ENCODE data around the gene MKX. TPM values are rescaled to one million over a fixed set of nuclear protein-coding genes. Genes with fewer than 3 reads are reported as not detected.
A peak's percentile ranks its signal among the peaks of the same experiment; 100 is the strongest.

MKX gene
- total and polyA plus RNA-seq, 2 experiments from 2014 or later, result 0.10 to 0.90 TPM

- H3K27me3 ChIP-seq, result peaks cover 12% of the 10 kb centered on the region
- no peak overlapping the region for H3K4me3 ChIP-seq
- no peaks in the 10 kb centered on the region for H3K79me2 ChIP-seq
- no peaks in the 10 kb centered on the region for H3K4me1 ChIP-seq (ENCODE audit: insufficient read depth)
- no peak for TF ChIP-seq EZH2phosphoT487 (IDR thresholded peaks at IDR 0.05; ENCODE audit: low read depth, severe bottlenecking, unreplicated experiment)
- TF ChIP-seq, protein P1, sequence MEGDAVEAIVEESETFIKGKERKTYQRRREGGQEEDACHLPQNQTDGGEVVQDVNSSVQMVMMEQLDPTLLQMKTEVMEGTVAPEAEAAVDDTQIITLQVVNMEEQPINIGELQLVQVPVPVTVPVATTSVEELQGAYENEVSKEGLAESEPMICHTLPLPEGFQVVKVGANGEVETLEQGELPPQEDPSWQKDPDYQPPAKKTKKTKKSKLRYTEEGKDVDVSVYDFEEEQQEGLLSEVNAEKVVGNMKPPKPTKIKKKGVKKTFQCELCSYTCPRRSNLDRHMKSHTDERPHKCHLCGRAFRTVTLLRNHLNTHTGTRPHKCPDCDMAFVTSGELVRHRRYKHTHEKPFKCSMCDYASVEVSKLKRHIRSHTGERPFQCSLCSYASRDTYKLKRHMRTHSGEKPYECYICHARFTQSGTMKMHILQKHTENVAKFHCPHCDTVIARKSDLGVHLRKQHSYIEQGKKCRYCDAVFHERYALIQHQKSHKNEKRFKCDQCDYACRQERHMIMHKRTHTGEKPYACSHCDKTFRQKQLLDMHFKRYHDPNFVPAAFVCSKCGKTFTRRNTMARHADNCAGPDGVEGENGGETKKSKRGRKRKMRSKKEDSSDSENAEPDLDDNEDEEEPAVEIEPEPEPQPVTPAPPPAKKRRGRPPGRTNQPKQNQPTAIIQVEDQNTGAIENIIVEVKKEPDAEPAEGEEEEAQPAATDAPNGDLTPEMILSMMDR (IDR thresholded peaks at IDR 0.05; ENCODE audit: poor library complexity), result no peak
- no peak for TF ChIP-seq EZH2 (IDR thresholded peaks at IDR 0.05; ENCODE audit: borderline replicate concordance)
- no peak overlapping the region for H3K27ac ChIP-seq
- no peaks in the 10 kb centered on the region for H3K9me2 ChIP-seq (replicated peaks; ENCODE audit: insufficient read depth)
- H3K36me3 ChIP-seq (replicated peaks; ENCODE audit: insufficient read depth, low read depth), result no peaks in the 10 kb centered on the region
- H4K20me1 ChIP-seq (ENCODE audit: insufficient read depth, poor library complexity, severe bottlenecking), result no peaks in the 10 kb centered on the region
- H3K9me3 ChIP-seq (ENCODE audit: low read depth), result no peaks in the 10 kb centered on the region
- no peak overlapping the region for H3K4me2 ChIP-seq
- 63% methylated on average over 5 of the region's 5 CpGs for WGBS (ENCODE audit: low lambda C conversion rate, missing lambda C conversion rate)
- no peak overlapping the region for H2AFZ ChIP-seq
- no peak for DNase-seq (ENCODE audit: low spot score)
These were observed 14.1 kb upstream of the MKX start for GRCh38 chr10:27759483-27760272.

GRCh38 chr10:27752673-27753237 is 7.1 kb upstream of the MKX start:
- Histone ChIP-seq H3K27ac (no peak overlapping the region), H2AFZ (no peak overlapping the region), H3K9me2 (replicated peaks; ENCODE audit: insufficient read depth) (no peaks in the 10 kb centered on the region), H4K20me1 (ENCODE audit: insufficient read depth, poor library complexity, severe bottlenecking) (no peaks in the 10 kb centered on the region), H3K4me1 (ENCODE audit: insufficient read depth) (no peaks in the 10 kb centered on the region), H3K4me3 (no peak overlapping the region), H3K9me3 (ENCODE audit: low read depth) (no peaks in the 10 kb centered on the region), H3K27me3 (peaks cover 62% of the 10 kb centered on the region), H3K36me3 (replicated peaks; ENCODE audit: insufficient read depth, low read depth) (no peaks in the 10 kb centered on the region), H3K79me2 (no peaks in the 10 kb centered on the region), H3K4me2 (no peak overlapping the region)
- TF ChIP-seq EZH2phosphoT487 (IDR thresholded peaks at IDR 0.05; ENCODE audit: low read depth, severe bottlenecking, unreplicated experiment) (no peak), EZH2 (IDR thresholded peaks at IDR 0.05; ENCODE audit: borderline replicate concordance) (no peak)
- TF ChIP-seq, protein P1 (IDR thresholded peaks at IDR 0.05; ENCODE audit: poor library complexity), result no peak
- 73% methylated on average over 3 of the region's 3 CpGs for WGBS (ENCODE audit: low lambda C conversion rate, missing lambda C conversion rate)
- DNase-seq (ENCODE audit: low spot score), result no peak

DNA sequence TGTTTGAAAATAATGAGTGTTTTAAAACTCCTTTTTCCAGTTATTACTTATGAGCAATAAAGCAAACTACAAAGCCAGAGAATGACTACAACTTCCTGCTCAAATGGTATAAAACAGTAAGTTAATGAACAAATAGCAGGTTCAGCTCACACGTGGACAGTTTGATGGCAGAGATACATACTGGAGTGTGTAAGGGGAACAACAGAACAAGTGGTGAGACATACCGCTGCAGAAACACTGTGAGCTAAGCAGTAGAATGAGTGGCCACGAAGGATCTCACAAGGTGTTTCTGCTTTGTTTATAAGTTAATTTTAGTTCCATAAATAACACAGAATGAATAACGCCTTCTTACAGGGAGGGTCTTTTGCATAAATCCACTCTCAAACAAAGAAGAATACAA is 3.0 kb upstream of the MKX start:
- H3K27ac ChIP-seq, result no peak overlapping the region
- H3K36me3 ChIP-seq (replicated peaks; ENCODE audit: insufficient read depth, low read depth), result no peaks in the 10 kb centered on the region
- H3K9me3 ChIP-seq (ENCODE audit: low read depth), result no peaks in the 10 kb centered on the region
- H4K20me1 ChIP-seq (ENCODE audit: insufficient read depth, poor library complexity, severe bottlenecking), result no peaks in the 10 kb centered on the region
- WGBS (ENCODE audit: low lambda C conversion rate, missing lambda C conversion rate), result 30% methylated on average over 4 of the region's 4 CpGs
- H3K4me1 ChIP-seq (ENCODE audit: insufficient read depth), result peaks cover 29% of the 10 kb centered on the region
- no peak overlapping the region for H3K4me3 ChIP-seq
- peaks cover 90% of the 10 kb centered on the region for H3K27me3 ChIP-seq
- H3K79me2 ChIP-seq, result no peaks in the 10 kb centered on the region
- H3K4me2 ChIP-seq, result no peak overlapping the region
- TF ChIP-seq, protein P1 (IDR thresholded peaks at IDR 0.05; ENCODE audit: poor library complexity), result no peak
- TF ChIP-seq EZH2 (IDR thresholded peaks at IDR 0.05; ENCODE audit: borderline replicate concordance) (peak; percentile 55), EZH2phosphoT487 (IDR thresholded peaks at IDR 0.05; ENCODE audit: low read depth, severe bottlenecking, unreplicated experiment) (no peak)
- H3K9me2 ChIP-seq (replicated peaks; ENCODE audit: insufficient read depth), result no peaks in the 10 kb centered on the region
- H2AFZ ChIP-seq, result no peak overlapping the region
- DNase-seq (ENCODE audit: low spot score), result no peak
